LHCN-M2 (cell line): ENCODE data around the gene SF3A1. TPM values are rescaled to one million over a fixed set of nuclear protein-coding genes. Genes with fewer than 3 reads are reported as not detected.
"Not testable (repeated sequence)": the region's sequence is repeated elsewhere in the genome, so short reads cannot be mapped to it uniquely, and the experiment has no call there.

Experiments
- DNase-seq: peaks from one replicate; pipeline ENCODE4 v3.0.0-alpha.2; 2012; ENCODE audit warnings: low read depth
- polyA plus RNA-seq: library from polyadenylated mRNA; unstranded; fragments of >200 nt; gene quantifications from one replicate; pipeline ENCODE4 v1.2.1, GENCODE V29; 2012; ENCODE audit warnings: missing spikeins
- total RNA-seq: library from RNA; depleted of rRNA; stranded (reverse); fragments of >200 nt; gene quantifications from 2 replicates; pipeline ENCODE4 v1.2.3, GENCODE V29; 2014; rRNA removed

Gene SF3A1, protein sequence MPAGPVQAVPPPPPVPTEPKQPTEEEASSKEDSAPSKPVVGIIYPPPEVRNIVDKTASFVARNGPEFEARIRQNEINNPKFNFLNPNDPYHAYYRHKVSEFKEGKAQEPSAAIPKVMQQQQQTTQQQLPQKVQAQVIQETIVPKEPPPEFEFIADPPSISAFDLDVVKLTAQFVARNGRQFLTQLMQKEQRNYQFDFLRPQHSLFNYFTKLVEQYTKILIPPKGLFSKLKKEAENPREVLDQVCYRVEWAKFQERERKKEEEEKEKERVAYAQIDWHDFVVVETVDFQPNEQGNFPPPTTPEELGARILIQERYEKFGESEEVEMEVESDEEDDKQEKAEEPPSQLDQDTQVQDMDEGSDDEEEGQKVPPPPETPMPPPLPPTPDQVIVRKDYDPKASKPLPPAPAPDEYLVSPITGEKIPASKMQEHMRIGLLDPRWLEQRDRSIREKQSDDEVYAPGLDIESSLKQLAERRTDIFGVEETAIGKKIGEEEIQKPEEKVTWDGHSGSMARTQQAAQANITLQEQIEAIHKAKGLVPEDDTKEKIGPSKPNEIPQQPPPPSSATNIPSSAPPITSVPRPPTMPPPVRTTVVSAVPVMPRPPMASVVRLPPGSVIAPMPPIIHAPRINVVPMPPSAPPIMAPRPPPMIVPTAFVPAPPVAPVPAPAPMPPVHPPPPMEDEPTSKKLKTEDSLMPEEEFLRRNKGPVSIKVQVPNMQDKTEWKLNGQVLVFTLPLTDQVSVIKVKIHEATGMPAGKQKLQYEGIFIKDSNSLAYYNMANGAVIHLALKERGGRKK
- 37.6 and 77.7 TPM in 2 replicates for total RNA-seq
- 76.4 TPM for polyA plus RNA-seq

DNA sequence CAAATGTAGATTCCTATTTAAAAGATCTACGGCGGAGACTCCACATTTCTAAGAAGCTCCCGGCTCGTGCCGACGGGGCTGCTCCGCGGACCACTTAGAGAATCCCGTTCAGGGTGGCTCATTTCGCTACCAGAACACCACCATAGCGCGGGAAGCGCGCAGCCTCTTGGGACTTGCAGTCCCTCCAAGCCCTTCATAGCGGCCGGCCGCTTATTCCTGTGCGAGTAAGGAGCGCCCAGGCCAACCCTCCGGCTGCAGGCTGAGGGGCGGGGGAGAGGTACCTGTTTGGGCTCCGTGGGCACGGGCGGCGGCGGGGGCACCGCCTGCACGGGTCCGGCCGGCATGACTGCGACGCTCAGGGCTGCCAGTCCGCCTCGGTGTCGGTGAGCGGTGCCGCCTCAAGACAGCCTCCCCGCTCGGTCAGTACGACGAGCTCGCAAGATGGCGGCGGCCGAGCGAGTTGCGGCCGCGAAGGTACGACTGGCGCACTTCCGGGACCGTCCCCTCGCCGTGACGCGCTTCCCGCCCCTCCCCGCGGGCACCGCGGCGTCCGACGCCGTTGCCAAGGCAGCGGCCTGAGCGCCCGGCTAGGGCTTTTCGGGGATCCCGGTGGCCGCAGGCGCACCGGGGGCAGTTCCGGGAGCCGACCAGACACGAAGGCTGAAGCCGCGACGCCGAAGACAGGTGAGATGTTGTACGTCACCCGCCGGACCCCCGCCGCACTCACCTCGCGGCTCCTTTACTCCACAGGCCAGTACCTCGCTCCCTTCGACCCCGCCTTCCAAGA is at the start of gene SF3A1, which contains the start of gene CCDC157:
SF3A1 (minus strand) TSS at position 446 of the 787 bp plus-strand sequence; CDS start at position 344, 102 bp downstream.
CCDC157 (plus strand) TSS at position 559 of the 787 bp plus-strand sequence. CDS start 8,994 bp downstream, outside the sequence.
- peak; percentile 89 for DNase-seq

DNA sequence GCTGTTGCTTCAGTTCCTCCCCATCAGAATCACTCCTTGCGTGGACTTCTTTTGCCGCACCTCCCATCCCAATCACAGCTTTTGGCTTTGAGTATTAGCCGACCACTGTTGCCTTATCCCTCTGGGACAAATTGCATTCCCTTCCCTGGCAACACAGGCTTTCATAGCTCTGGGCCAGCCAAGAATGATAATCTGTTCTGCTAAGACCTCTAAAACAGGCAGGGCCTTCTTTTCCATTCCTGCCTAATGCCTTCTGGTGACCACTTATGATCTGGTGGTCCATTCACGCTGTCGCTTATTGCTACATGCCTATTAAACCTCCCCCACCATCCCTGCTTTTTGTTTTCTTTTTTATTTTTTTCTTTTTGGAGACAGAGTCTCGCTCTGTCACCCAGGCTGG is 49.7 kb upstream of the SF3A1 start:
- DNase-seq: no peak

DNA sequence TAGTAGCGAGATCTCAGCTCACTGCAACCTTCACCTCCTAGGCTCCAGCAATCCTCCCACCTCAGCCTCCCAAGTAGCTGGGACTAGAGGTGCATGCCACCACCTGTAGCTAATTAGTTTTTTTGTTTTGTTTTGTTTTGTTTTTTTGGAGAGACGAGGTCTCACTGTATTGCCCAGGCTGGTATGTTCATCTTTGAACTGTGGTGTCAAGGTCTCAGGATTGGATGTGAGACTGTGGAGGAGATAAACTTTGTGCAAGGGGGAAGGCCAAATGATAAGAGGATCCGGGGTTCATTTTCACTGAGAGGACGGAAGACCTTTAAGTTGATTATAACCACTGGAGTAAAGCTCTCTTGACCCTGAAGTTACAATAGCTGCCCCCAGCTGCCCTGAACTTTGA is 49.0 kb upstream of the SF3A1 start:
- DNase-seq: no peak

DNA sequence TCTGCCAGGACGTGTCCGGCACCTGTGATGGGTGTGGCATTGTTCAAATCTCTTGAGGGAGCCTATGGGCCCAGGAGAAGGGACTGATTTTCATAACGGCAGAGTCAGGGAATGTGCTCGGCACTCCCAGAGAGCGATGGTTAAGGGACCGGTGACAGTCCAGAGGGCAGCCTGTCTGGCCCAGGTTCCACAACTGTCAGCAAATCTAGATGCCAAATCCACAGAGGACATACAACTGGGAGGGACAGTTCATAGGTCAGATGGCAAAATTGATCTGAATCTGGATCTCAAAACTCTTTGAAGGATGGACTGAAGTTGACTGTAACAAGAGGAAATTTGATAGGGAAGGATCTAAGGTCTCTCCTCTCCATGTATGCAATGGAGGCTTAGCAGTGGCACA is 47.6 kb upstream of the SF3A1 start:
- no peak for DNase-seq

DNA sequence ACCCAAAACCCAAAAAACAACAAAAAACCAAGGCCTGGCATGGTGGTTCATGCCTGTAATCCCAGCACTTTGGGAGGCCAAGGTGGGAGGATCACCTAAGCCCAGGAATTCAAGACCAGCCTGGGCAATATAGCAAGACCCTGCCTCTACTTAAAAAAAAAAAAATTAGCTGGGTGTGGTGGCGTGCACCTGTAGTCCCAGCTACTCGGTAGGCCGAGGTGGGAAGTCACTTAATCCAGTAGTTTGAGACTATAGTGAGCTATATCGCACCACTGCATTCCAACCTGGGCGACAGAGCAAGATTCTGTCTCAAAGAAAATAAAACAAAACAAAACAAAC is 46.0 kb upstream of the SF3A1 start:
- not testable (repeated sequence) for DNase-seq

DNA sequence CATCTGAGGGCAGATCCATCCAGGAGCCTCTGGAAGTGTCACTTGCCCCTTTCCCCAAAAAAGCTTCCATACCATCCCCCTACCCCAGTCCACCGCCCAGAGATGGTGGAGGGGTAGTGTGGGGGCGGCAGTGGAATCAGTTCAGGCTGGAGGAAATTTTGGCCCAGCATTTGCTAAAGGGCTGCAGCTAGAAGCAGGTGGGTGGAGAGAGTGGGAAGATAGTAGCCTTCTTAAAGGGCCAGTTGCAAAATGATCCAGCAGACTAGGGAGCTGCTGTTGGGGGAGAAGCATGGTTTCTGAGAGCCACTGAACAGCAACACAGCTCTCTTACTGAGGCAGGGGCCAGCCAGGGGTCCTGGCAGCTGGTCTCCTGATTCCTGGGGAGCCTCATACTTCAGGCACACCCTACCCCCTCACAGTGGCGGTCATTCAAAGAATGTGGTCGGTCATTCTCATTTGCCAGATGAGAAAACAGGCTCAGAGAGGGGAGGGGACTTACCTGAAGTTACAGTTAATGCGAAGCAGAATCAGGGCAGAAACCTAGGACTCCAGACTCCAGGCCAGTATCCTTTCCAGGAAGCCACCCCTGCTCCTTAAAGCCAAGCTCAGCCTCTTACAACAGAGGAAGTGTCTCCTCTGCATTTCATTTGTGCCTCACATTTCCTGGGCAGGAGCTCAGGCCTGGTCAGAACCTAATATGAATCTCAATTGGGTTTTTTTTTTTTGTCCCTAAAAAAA is 45.5 kb upstream of the SF3A1 start:
- no peak for DNase-seq

DNA sequence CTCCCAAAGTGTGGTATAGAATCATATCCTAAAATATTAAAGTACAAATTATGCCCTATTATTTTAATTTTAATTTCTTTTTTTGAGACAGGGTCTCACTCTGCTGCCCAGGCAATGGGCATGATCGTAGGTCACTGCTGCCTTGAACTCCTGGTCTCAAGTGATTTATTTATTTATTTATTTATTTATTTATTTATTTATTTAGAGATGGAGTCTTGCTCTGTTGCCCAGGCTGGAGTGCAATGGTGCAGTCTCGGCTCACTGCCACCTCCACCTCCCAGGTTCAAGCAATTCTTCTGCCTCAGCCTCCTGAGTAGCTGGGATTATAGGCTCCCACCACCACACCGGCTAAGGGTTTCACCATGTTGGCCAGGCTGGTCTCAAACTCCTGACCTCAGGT is 44.3 kb upstream of the SF3A1 start:
- DNase-seq: not testable (repeated sequence)

DNA sequence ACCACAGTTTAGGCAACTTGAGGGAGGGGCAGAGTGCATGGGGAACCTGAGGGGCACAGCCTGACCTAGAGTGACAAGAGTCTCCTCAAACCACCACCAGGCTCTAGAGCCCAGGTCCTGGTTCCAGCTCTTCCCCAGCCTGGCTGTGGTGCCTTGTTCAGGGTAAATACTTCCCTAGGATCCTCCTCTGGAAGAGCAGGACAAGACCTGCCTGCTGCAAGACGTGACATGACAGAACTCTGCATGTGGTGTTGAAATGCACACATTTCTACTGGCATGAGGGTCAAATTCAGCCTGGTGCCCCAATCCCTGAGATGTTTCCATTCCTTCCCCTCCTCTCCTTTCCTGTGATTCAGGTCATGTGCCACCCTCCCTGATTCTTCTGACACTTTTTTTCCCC is 43.5 kb upstream of the SF3A1 start:
- no peak for DNase-seq

DNA sequence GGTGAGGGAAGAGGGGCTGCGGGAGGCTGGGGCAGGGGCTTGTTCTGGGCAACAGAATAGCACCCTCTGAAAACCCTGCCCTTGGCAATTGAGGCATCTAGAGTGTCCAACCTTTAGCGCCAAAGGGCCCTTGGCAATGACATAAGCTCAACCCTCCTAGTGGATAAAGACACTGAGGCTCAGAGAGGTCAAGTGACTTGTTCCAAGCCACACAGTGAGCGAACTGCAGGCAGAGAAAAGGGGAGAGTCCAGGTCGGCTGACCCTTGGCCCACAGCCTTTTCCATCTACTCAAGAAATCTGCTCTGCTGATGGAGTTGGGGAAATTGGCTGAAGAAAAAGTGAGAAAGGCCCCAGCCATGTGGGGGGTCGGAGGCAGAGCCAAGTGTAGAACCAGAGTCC is 43.0 kb upstream of the SF3A1 start:
- DNase-seq: no peak

DNA sequence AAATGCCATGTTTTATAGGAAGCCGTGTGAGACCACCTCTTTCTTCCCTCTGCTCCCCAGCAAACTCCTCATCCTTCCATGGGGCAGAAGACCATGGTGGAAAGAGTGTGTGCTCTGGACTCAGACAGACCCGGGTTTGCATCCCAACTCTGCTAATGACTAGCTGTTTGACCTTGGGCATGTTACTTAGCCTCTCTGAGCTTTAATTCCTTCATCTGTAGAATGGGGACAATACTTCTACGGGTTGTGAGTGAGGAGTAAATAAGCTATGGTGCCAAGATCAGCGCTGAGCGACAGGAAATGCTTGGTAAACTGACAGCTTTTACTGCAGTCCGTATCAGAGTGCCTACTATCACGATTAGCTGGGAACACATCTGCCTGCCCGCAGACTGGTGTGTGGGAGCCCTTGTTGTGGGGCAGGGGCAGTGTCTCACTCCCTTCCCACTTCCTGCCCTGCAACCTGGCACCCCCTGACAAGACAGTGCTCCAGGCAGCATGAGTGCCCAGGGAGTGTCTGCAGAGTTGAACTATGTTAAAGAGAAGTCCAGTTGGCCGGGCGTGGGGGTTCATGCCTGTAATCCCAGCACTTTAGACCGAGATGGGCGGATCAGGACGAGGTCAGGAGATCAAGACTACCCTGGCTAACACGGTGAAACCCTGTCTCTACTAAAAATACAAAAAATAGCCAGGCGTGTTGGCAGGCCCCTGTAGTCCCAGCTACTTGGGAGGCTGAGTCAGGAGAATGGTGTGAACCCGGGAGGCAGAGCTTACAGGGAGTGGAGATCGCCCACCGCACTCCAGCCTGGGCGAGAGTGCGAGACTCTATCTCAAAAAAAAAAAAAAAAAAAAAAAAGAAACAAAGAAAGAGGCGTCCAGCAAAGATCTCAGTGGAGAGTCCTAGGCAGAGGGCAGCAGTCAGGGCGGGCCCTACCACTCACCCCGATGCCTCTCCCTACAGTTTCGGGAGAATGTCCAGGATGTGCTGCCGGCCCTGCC is 42.3 kb upstream of the SF3A1 start:
- DNase-seq: no peak

DNA sequence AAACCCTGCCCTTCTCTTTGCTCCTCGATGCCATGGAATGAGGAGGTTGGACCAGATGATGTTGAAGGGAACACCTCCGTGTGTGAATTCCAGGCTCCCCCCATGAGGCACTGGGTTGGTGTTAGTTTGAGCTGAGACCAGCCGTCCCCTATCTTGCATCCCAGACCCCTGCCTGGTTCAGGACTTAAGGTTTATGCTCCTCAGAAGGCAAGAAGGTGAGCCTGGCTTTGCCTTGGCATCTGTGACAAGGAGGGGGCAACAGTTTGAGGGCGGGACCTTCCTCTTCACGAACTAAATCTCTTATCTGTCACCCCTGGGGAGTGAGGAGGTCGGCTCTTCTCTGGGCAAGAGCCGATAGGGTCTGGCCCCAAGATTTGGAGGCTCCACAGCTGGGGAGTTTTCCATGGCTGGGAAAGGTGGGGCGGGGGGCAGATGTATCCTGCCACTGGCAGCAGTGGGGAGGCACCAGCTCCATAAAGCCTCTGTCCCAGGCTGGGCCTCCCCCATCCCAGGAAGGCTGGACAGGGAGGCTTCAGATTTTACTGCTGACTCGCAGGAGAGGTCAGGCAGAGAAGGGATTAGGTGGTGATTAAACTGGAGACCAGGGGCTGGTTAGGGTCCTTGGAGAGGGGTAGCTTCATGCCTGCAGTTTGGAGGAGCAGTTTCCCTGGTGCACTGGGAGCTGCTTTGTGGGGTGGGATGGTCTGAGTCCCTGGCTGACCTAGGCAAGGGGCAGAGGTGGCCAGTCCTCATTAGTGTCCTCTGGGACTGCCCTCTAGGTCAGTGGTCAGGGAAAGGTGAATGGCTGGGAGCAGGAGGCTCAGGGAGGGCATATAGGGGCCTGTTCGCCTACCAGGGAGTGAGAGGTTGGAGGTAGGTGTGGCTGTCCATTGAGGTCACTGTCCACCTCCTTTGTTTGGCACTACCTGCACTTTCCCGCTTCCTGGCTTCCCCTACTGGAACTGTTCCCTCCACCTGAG is 41.3 kb upstream of the SF3A1 start:
- DNase-seq: no peak

DNA sequence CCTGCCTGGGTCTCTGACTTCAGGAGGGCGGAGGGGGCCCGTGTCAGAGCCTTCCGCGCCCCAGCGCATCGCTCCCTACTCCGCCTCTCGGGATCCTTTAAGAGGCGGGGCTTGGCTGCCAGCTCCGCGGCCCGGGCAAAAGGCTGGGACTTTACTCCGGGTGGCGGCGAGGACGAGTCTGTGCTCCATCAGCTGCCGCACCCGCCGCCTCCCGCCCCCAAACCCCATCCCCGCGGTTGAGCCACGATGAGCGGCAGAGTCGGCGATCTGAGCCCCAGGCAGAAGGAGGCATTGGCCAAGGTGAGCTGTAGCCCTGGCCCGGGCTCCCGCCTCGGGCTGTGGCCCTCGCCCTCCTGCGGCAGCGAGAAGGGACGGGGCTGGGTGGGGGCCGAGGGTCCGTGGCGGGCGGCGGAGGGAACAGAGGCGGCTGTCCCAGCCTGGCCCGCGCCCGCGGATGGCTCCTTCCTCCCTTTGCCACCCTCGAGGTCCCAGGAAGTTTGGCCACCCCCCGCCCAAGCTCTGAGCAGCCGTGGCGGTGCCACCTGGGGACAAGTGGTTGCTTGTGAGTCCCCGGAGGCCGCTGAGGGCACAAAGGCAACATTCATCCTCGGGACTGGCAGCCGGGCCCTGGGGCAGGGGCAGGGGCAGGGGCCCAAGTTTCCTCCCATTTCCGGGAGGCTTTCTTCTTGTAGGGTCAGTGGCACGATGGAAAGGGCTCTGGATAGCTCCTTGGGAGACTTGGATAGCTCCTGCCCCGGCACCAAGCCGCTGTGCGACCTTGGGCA is 40.4 kb upstream of the SF3A1 start, which contains the start of gene SEC14L2:
SEC14L2 (plus strand) TSS at position 148 of the 785 bp plus-strand sequence; CDS start at position 247, 99 bp downstream.
- peak; percentile 56 for DNase-seq

DNA sequence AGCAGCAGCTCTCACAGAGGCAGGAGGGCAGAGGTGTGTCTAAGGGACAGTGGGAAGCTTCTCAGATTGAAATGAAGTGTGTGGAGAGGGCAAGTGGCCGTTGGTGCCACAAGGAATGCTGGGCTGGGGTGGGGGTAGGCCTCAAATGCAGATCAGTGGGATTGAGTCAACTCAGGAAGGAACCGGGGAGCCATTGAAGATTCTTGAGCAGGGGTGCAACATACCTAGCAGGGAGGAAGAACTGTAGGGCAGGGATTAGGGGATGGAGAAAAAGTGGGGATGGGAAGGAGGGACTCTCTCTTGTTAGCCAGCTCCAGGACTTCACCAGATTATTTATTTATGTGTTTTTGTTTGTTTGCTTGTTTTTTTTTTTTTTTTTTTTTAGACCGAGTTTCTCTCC is 37.2 kb upstream of the SF3A1 start:
- DNase-seq: no peak

DNA sequence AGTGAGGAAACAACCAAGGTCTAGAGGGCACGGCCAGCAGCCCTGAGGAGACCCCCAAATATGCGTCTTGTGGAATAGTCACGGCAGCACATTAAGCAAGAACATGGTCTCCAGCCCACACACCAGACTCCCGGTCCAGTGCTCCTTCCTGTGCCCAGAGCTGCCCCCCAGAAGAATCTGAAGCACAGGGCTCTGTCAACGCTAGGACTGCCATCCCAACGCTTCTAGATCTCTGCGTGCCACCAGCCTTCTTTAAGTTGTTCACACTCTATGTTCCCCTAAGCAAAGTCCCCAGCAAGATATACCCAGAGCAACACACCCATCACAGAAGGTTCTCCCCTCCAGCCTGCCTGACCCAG is 36.6 kb upstream of the SF3A1 start:
- no peak for DNase-seq

DNA sequence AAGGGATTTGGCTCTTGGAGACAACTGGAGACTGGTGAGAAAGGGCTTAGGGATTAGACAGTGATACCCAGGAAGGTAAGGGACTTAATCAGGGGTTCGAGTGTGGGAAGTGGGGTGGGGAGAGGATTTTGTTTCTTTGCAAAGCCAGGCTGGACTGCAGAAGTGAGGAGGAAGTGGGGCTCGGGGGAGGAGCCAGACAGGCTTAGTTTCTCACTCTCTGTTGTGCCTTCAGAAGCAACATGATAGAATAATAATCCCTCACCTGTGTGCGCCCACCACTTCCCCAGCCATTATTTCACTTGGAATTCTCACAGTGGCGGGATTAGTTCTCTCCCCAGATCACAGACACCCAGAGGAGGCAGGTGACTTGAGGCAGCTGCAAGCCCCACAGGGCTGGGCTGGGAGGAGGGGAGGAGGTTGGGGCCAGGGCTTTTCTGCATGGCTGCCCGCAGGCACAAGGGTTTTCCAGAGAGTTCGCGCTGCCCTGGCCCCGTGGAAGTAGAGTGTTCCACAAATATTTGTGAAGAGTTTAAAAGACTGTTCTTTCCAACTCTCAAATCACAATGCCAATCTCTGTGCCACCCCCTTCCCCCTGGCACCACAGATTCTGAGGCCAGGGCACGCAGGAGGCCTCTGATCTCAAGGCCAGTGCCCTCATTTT is 36.1 kb upstream of the SF3A1 start:
- DNase-seq: no peak

DNA sequence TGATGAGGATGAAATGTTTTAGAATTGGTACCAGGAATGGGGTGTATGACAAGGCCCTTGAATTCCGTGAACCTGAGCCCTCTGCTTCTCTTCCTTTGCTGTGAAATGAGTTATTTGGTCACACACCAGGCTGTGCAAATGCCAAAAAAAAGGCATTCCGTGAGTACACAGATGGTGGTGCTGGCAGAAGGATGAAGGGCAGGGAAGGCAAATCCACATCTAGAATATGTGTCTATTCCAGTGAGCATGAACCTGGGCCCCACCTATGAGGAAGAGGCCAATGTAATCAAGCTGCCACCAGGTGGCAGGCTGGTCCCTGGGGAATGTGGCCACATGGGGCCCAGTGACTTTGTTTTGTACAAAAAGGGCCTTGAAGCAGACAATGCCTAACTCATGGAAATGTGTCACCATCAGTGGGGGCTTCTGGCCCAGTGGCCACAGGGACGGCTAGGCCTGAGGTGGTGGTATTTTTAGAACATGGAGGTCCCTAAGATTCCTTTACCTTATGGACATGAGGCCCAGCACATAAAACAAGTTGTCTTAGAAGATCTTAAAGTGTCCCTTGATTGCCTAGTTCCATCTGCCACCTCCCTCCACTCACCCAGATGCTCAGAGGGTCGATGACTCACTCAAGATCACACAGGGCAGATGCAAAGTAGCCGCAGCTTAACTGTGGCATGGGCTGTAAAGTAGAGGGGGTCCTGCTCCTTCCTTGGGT is 34.4 kb upstream of the SF3A1 start:
- peak; percentile 58 for DNase-seq
